Measurements from ENCODE around the gene OSBPL6.
A peak's percentile ranks its signal among the peaks of the same experiment; 100 is the strongest.
"Not testable (repeated sequence)": the region's sequence is repeated elsewhere in the genome, so short reads cannot be mapped to it uniquely, and the experiment has no call there.

Gene OSBPL6

GRCh38 chr2:178366412-178366811 lies 172.1 kb downstream of the OSBPL6 start:
- DNase-seq, result no peak

GRCh38 chr2:178367344-178367743 lies 173.0 kb downstream of the OSBPL6 start:
- DNase-seq, result no peak

- DNase-seq, result no peak
Measured at GRCh38 chr2:178374865-178375264, 180.6 kb downstream of the OSBPL6 start.

GRCh38 chr2:178377046-178377445 lies 182.7 kb downstream of the OSBPL6 start:
- DNase-seq, result no peak

DNA sequence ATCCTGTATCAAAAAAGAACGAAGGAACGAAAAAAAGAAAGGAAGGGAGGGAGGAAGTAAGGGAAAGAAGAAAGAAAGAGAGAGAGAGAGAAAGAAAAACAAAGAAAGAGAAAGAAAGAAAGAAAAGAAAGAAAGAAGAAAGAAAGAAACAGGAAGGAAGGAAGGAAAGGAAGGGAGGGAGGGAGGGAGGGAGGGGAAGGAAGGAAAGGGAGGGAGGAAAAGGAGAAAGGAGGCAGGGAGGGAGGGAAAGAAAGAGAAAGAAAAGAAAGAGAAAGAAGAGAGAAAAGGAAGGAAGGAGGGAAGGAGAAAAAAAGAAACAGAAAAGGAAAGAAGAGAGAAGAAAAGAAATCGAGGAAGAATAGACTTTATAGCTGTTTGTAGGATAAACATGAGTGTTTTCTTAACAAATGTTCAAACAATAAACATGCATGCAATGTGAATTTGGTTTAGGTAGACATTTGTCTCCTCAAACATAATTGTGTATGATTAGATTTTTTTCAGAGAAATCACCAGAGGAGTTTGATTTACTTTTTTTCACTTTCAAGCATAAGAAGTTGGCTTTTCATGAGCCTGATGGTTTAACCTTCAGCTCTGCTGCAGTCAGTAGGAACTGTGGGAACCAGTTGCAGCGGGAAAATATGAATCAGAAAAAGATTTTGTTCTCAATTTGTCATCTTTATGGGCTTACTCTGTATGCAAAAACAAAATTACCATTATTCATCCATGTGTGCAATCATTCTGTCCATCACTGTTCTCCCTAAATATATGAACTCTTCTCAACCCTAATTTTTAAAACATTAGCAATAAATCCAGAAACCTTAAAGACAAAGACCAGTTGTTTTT lies 185.1 kb downstream of the OSBPL6 start:
- no peak for DNase-seq

GRCh38 chr2:178380763-178381162 lies 186.5 kb downstream of the OSBPL6 start:
- DNase-seq, result no peak

- DNase-seq, result no peak
Measured at GRCh38 chr2:178383718-178384117, 189.4 kb downstream of the OSBPL6 start.

DNA sequence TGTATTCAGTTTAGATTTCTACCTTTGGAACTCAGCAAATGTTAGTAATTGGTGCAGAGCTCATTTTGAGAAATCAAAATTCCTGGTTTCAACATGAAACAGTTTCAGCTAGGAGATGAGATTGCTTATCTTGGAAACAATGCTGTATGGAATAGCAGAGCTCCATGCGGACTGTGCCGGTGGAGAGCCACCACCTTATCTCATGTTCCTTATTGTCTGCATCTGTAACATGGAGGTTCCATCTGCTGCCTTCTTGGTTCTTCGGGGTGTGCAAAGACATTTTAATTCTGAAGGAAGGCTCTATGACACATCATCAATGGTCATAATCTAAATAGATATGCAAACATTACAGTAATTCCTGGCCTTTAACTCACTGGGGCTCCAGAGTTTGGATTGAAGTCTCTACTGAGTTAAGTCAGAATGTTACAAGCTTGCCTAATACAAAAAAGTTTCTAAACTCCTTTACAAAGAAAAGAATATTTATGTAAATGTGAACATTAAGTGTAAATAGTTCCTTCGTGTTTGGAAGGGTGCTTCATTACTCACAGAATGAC lies 191.4 kb downstream of the OSBPL6 start:
- no peak for DNase-seq

DNA sequence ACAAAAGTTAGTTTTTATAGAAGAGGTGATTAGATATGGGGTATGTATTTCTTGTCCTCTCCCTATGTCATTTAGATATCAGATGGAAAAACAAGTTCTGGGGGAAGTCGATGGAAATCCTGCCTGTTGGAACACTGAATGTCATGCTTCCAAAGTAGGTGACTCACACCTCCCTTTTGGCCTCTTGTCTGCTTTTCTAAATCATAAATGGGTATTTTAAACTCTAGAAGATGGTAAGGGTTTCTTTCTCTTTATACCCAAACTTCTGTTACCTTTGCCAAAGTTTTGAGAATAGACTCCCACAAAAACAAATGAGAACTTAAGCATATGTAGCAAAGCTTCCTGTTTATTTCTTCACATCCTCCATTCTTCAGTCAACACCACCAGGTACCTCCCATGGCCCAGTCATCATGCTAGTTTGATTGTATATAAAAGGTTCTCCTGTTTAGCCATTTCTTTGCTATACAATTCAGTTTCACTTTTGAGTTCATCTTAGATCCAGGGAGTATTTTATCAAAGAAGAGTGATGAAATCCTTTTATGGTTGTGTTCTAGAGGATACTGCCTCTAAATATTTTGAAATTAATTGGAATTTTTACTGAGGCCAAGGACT lies 192.8 kb downstream of the OSBPL6 start:
- DNase-seq, result peak; percentile 5

GRCh38 chr2:178388287-178388686 lies 194.0 kb downstream of the OSBPL6 start:
- DNase-seq, result no peak

- no peak for DNase-seq
Measured at GRCh38 chr2:178391701-178392100, 197.4 kb downstream of the OSBPL6 start.

DNA sequence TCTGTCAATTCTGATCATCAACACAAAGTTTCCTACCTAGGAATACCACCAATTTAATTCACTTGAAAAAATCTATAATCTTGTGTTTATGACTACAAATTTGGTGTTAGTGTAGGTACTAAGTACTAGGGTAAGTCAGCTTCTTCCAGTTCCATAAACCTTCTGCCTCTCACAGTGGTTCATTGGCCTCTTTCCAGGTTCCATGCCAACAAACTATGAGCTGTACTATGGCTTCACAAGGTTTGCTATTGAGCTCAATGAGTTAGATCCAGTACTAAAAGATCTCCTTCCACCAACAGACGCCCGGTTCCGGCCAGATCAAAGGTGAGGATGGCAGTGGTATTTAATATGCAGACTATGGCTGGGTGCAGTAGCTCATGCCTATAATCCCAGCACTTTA lies 197.9 kb downstream of the OSBPL6 start:
- DNase-seq, result no peak

GRCh38 chr2:178394859-178395258 lies 200.5 kb downstream of the OSBPL6 start:
- no peak for DNase-seq

DNA sequence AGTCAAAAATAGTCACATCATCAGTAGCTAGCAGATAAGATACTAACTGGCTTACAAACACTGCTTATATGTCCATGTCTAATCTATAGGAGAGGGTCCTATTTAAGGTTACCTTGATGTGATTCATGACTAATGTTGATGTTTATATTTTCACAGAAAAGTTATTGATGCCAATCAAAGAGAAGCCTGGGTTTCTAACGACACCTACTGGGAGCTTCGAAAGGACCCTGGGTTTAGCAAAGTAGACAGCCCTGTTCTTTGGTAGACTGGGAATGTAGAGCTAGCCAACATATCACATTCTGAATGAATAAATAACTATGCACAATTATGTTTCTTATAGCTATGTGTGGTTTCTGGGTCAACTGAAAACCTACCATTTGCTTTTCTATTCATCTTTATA lies 201.0 kb downstream of the OSBPL6 start:
- no peak for DNase-seq

DNA sequence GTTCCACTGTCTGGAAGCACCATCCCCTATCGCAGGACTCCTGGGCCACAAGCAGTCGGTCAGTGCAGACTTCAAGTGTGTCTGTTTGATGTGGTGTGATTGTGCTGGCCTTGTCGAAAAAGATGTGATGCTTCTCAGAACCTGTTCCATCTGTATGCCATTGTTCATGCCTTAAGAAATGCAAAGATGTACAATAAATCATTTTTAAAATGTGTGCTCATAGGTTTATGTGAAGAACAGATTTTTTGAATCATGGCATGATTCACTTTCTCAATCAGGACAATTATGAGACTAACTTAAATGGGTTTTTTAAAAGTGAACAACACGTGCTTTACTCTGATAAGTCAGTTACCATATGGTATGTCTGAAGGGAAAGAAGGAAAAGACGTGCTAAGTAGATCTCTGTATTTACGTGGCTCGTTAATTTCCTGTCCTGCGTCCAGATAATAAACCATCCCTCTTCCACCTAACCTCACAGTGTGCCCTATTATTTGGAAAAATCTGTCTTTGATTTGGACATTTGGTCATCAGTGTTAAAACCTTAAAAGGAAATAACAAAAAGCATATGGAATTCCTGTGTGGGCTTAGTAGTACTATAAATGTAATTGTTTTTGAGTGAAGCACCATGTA lies 201.7 kb downstream of the OSBPL6 start:
- no peak for DNase-seq

DNA sequence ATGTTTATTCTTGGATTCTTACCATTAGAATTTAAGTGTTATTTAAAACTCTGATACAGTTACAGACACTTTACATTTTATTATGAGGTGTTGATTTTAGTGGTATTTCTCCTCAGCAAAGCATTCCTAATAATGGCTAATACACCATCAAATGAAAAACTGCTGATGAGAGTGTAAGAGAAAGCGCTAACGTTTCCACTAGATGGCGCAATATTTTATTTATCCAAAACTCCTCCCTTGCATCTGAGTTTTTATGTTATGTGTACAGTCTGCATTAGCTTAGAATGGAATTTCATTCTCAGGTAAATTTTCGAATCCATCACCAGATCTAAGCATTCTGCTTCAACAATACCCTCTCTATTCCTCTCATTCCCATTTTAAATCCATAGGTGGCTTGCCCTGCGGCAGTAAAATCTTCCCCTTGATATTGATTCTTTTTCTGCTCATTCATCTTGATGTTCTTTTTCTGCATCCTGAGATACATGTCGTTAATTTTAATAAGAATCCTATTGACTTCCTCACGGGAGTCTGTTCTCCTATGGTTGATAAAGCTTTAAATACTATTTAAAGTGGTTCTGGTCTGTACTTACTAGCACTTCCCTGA lies 202.8 kb downstream of the OSBPL6 start:
- DNase-seq, result peak; percentile 62

- no peak for DNase-seq
Measured at GRCh38 chr2:178401994-178402437, 207.7 kb downstream of the OSBPL6 start.

GRCh38 chr2:178403671-178404306 lies 209.5 kb downstream of the OSBPL6 start:
- DNase-seq, result no peak

DNA sequence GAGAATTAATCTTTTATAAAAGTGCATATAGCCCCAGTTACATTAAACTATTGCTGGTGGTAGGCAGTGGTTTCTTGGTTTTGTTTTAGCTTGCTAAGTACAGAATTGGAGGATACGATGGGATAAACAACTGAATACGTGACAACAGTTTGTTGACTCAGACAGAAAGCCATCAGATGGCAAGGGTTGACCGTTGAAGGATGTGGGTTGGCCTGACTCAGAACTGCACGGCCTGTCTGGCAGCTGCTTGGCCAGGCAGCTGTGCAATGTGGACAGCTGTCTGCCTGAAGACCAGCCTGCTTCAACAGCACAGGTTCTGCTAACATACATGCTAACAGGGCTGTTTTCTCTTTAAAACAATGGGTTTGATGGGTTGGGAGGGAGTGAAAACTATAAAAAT lies 210.1 kb downstream of the OSBPL6 start:
- DNase-seq, result no peak

GRCh38 chr2:178409261-178409660 lies 214.9 kb downstream of the OSBPL6 start:
- no peak for DNase-seq

GRCh38 chr2:178412047-178412446 lies 217.7 kb downstream of the OSBPL6 start:
- DNase-seq, result no peak

DNA sequence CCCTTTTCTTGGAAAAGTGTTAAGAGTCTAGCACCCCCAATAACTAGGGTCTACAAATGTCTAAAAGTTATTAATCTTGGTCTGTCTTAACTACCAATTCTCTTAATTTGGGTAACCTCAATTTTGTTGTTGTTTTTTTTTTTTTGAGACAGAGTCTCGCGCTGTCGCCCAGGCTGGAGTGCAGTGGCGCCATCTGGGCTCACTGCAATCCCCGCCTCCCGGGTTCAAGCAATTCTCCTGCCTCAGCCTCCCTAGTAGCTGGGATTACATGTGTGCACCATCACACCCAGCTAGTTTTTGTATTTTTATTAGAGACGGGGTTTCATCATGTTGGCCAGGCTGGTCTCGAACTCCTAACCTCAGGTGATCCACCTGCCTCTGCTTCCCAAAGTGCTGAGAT lies 218.1 kb downstream of the OSBPL6 start:
- not testable (repeated sequence) for DNase-seq
